LoVo (cell line): ENCODE measurements around the gene SLC30A9.

Experiments used
- DNase-seq: peaks from one replicate; pipeline ENCODE4 v3.0.0-alpha.2; 2016; ENCODE audit warnings: low spot score

SLC30A9 gene

GRCh38 chr4:41999321-41999720 is 9.0 kb downstream of the SLC30A9 start:
- DNase-seq: no peak

GRCh38 chr4:42008011-42008786 is 17.9 kb downstream of the SLC30A9 start:
- DNase-seq: no peak

- no peak for DNase-seq
Measured at GRCh38 chr4:42015438-42015837, 25.1 kb downstream of the SLC30A9 start.

GRCh38 chr4:42018451-42018850 is 28.1 kb downstream of the SLC30A9 start:
- DNase-seq: no peak

- peak; percentile 27 for DNase-seq
Measured at GRCh38 chr4:42048394-42048793, 58.1 kb downstream of the SLC30A9 start.

GRCh38 chr4:42050516-42051249 is 60.4 kb downstream of the SLC30A9 start:
- DNase-seq: no peak

GRCh38 chr4:42066402-42066801 is 76.1 kb downstream of the SLC30A9 start:
- no peak for DNase-seq

GRCh38 chr4:42067264-42067663 is 76.9 kb downstream of the SLC30A9 start:
- no peak for DNase-seq

- DNase-seq: no peak
Measured at GRCh38 chr4:42070463-42070862, 80.1 kb downstream of the SLC30A9 start.

GRCh38 chr4:42074294-42074693 is 84.0 kb downstream of the SLC30A9 start:
- no peak for DNase-seq

- DNase-seq: no peak
Measured at GRCh38 chr4:42078184-42078801, 88.0 kb downstream of the SLC30A9 start.

GRCh38 chr4:42080306-42080705 is 90.0 kb downstream of the SLC30A9 start:
- DNase-seq: no peak

- no peak for DNase-seq
Measured at GRCh38 chr4:42083816-42084215, 93.5 kb downstream of the SLC30A9 start.

GRCh38 chr4:42088386-42088785 is 98.1 kb downstream of the SLC30A9 start:
- no peak for DNase-seq

GRCh38 chr4:42101446-42101975 is 111.2 kb downstream of the SLC30A9 start:
- peak; percentile 29 for DNase-seq

- no peak for DNase-seq
Measured at GRCh38 chr4:42104521-42104920, 114.2 kb downstream of the SLC30A9 start.

GRCh38 chr4:42112846-42113245 is 122.5 kb downstream of the SLC30A9 start:
- no peak for DNase-seq

- DNase-seq: no peak
Measured at GRCh38 chr4:42119886-42120285, 129.6 kb downstream of the SLC30A9 start.

- no peak for DNase-seq
Measured at GRCh38 chr4:42122237-42122636, 131.9 kb downstream of the SLC30A9 start.

GRCh38 chr4:42123071-42123644 is 132.8 kb downstream of the SLC30A9 start:
- no peak for DNase-seq

GRCh38 chr4:42132099-42132498 is 141.8 kb downstream of the SLC30A9 start:
- DNase-seq: no peak

- DNase-seq: no peak
Measured at GRCh38 chr4:42133006-42133405, 142.7 kb downstream of the SLC30A9 start.
